ENCODE data around the gene PACS2.
A peak's percentile ranks its signal among the peaks of the same experiment; 100 is the strongest.

The PACS2 gene

GRCh38 chr14:105309371-105309770, 5.2 kb upstream of the PACS2 start:
- no peak overlapping the region for H3K27ac ChIP-seq
- no peak for TF ChIP-seq ZFX (IDR thresholded peaks at IDR 0.05; ENCODE audit: borderline replicate concordance)
- TF ChIP-seq, protein P1, sequence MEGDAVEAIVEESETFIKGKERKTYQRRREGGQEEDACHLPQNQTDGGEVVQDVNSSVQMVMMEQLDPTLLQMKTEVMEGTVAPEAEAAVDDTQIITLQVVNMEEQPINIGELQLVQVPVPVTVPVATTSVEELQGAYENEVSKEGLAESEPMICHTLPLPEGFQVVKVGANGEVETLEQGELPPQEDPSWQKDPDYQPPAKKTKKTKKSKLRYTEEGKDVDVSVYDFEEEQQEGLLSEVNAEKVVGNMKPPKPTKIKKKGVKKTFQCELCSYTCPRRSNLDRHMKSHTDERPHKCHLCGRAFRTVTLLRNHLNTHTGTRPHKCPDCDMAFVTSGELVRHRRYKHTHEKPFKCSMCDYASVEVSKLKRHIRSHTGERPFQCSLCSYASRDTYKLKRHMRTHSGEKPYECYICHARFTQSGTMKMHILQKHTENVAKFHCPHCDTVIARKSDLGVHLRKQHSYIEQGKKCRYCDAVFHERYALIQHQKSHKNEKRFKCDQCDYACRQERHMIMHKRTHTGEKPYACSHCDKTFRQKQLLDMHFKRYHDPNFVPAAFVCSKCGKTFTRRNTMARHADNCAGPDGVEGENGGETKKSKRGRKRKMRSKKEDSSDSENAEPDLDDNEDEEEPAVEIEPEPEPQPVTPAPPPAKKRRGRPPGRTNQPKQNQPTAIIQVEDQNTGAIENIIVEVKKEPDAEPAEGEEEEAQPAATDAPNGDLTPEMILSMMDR (IDR thresholded peaks at IDR 0.05): no peak

- TF ChIP-seq, protein P1 (IDR thresholded peaks at IDR 0.05): no peak
- TF ChIP-seq ZFX (IDR thresholded peaks at IDR 0.05; ENCODE audit: borderline replicate concordance): no peak
Measured at GRCh38 chr14:105311838-105312237, 2.7 kb upstream of the PACS2 start.

DNA sequence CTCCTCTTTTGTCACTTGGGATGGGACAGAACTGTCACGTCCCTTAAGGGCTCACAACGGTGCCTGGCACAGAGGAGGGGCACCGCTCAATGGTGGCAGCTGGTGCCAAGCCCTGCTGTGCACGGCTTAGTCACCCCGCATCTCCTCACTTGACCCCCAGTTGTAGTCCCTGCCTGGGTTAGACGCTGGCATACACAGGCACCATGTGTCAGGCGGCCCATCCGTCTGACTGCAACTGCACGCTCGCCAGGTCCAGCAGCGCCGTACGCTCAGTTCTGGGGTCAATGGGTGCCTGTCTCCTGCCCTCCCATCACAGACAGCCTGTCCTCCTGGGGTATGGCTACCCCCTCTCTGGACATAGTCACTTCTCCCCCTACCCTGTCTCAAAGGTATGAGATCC, 1.6 kb upstream of the PACS2 start:
- TF ChIP-seq, protein P1 (IDR thresholded peaks at IDR 0.05): no peak
- TF ChIP-seq ZFX (IDR thresholded peaks at IDR 0.05; ENCODE audit: borderline replicate concordance): no peak
- H3K27ac ChIP-seq: no peak overlapping the region

More at GRCh38 chr14:105311838-105312237, 2.7 kb upstream of the PACS2 start:
- no peak overlapping the region for H3K27ac ChIP-seq

GRCh38 chr14:105313381-105314286, 914 bp upstream of the PACS2 start:
- H3K27ac ChIP-seq: peak overlapping the region; percentile 71
- TF ChIP-seq ZFX (IDR thresholded peaks at IDR 0.05; ENCODE audit: borderline replicate concordance): no peak
- TF ChIP-seq, protein P1 (IDR thresholded peaks at IDR 0.05): no peak

DNA sequence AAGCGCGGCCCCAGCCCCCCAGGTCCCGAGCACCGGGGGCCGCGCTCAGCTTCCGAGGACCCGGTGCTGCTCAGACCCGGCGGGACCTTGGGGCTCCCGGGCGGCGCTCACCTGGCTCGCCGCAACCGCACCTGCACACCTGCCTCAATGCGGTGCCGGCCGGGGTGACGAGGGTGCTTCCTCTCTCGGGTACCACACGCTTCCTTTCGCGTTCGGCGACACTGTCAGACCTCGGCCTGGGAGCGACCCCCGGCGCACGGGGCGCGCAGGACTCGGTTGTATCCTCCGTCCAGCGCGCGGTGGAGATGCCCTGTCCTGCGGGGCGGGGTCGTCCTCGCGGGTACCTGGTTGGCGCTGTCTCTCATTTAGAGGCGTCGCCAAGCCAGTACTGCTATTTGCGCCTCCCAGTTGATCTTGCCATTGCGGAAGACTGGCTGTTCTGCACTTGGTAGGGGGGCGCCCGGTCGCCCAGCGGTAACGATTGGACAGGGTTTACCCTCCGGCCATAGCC, 718 bp downstream of the PACS2 start:
- H3K27ac ChIP-seq: peak overlapping the region; percentile 63
- no peak for TF ChIP-seq ZFX (IDR thresholded peaks at IDR 0.05; ENCODE audit: borderline replicate concordance)
- TF ChIP-seq, protein P1 (IDR thresholded peaks at IDR 0.05): no peak

DNA sequence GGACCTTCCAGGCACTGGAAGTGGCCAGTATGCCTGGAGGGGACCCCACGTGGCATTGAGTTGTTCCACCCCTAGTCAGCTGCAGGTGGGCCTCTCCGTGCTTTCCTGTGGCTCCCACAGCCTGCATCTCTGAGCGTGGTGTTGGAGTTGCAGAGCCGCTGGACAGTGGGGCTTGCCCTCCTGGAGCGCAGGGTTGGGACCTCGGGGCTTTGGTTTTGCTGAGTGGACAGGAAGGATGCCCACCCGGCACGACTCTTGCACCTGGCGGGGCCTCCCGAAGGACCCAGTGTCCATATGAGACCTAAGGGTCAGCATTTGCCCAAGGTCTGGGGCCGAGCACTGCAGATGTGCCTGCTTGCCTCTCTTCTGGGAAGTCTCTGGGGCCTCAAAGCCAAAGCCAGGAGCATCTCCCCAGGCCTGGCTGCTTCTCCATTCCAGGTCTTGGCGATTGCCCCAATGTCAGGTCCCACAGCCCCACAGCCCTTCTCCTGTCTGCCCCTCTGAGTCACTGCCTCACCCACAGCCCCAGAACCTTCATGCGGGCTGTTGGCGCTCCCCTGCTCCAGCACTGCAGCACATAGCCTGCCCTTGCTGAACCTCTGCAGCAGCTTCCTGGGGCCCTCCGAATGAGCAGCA, 1.5 kb downstream of the PACS2 start:
- TF ChIP-seq ZFX (IDR thresholded peaks at IDR 0.05; ENCODE audit: borderline replicate concordance): no peak
- TF ChIP-seq, protein P1 (IDR thresholded peaks at IDR 0.05): no peak
- peak overlapping the region; percentile 63; the same call in 1 of the 2 replicates for H3K27ac ChIP-seq

- TF ChIP-seq ZFX (IDR thresholded peaks at IDR 0.05; ENCODE audit: borderline replicate concordance): no peak
- TF ChIP-seq, protein P1 (IDR thresholded peaks at IDR 0.05): no peak
- no peak overlapping the region for H3K27ac ChIP-seq
Measured at GRCh38 chr14:105316577-105316941, 2.0 kb downstream of the PACS2 start.
